Bronchial epithelial cell (primary cell): ENCODE results near the gene LRRC1. TPM values are rescaled to one million over a fixed set of nuclear protein-coding genes. Genes with fewer than 3 reads are reported as not detected.
A peak's percentile ranks its signal among the peaks of the same experiment; 100 is the strongest.

Experiments used
- DNase-seq: peaks from one replicate; pipeline ENCODE4 v3.0.0-alpha.2; 2010; ENCODE audit warnings: low read depth
- FAIRE-seq: peaks from 2 replicates; lab custom pipeline; 2011; peaks lifted over from hg19 to GRCh38; lab: Jason Lieb, UNC
- H3K27me3 ChIP-seq: 2 replicates; pipeline ENCODE4 v1.5.1; 2011; ENCODE audit warnings: low read length; ENCODE audit not compliant: control insufficient read depth, insufficient read depth
- H3K36me3 ChIP-seq: 2 replicates; pipeline ENCODE4 v1.5.1; 2011; ENCODE audit warnings: low read length; ENCODE audit not compliant: control insufficient read depth, insufficient read depth
- H3K4me3 ChIP-seq: 2 replicates; pipeline ENCODE4 v1.5.1; 2011; ENCODE audit warnings: mild to moderate bottlenecking, low read depth, low read length, control low read depth
- total RNA-seq: library from RNA; depleted of rRNA; stranded (reverse); fragments of >200 nt; gene quantifications from 2 replicates; pipeline ENCODE4 v1.2.1, GENCODE V29; 2014
- TF ChIP-seq, protein P1 (sequence below): IDR thresholded peaks from 2 replicates; pipeline ENCODE4 v1.5.1; 2011; ENCODE audit warnings: mild to moderate bottlenecking, moderate library complexity, low read length, control low read depth, inconsistent platforms; ENCODE audit not compliant: insufficient read depth, severe bottlenecking

Gene LRRC1
- total RNA-seq, 1 donor from 2014 or later: 19.7 TPM

DNA sequence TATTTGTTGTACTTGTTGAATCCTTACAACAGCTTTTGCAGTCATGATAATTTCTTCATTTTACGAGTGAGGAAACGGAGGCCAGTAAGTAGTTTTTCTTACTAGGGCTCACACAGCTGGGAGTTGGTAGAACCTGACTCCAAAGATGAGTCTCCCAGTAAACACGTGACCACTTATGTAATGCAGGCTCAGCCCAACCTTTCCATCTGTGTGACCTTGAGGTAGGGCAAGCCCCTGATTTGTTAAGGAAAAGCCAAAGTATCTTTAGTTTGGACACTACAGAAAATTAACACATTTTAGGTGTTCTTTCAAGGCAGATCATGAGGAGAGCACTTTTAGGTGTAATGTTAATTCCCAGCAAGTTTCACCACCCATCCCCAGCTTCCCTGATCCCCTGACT is 111.3 kb downstream of the LRRC1 start:
- no peaks in the 10 kb centered on the region for H3K27me3 ChIP-seq
- TF ChIP-seq, protein P1, sequence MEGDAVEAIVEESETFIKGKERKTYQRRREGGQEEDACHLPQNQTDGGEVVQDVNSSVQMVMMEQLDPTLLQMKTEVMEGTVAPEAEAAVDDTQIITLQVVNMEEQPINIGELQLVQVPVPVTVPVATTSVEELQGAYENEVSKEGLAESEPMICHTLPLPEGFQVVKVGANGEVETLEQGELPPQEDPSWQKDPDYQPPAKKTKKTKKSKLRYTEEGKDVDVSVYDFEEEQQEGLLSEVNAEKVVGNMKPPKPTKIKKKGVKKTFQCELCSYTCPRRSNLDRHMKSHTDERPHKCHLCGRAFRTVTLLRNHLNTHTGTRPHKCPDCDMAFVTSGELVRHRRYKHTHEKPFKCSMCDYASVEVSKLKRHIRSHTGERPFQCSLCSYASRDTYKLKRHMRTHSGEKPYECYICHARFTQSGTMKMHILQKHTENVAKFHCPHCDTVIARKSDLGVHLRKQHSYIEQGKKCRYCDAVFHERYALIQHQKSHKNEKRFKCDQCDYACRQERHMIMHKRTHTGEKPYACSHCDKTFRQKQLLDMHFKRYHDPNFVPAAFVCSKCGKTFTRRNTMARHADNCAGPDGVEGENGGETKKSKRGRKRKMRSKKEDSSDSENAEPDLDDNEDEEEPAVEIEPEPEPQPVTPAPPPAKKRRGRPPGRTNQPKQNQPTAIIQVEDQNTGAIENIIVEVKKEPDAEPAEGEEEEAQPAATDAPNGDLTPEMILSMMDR: no peak
- H3K4me3 ChIP-seq: no peak overlapping the region
- peaks cover 6% of the 10 kb centered on the region for H3K36me3 ChIP-seq
- FAIRE-seq: no peak
- DNase-seq: no peak

DNA sequence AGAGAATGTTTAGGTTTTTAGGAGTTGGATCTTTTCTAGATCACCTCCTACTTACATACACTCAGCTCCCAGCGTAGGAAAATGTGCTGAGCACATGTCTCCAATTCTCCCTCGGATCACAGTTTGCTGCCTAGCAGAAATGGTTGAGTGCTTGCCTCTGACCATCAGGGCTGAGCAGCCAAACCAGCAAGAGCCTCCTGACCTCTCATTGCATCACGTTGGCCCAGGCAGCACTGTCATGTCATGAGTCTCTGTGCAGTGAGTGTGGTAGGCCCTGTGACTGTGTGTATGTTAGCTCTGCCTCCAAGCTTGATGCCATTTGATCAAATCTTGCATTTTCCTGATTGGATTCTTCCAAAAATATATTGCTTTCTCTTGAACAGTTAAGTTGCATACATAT is 112.0 kb downstream of the LRRC1 start:
- Histone ChIP-seq H3K4me3 (no peak overlapping the region), H3K36me3 (peaks cover 6% of the 10 kb centered on the region), H3K27me3 (no peaks in the 10 kb centered on the region)
- FAIRE-seq (peak; percentile 66), DNase-seq (no peak)
- TF ChIP-seq, protein P1: no peak

DNA sequence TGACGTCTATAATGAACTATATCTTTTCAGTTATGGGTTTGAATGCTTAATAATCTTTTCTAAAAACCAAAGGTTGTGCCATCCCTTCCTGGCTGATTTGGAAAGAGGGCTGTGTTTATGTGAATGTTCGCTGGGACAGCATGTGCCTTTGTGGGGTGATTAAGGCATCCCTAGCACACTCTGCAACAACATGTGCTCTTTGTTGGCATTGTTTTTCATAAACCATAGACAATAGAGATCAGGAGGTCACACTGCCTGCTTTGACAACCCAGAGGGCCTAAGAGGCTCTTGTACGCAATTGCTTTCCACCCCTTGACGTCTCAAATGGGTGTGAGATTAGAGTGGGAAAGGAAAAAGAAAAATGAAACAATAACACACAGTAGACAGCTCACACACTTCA is 116.0 kb downstream of the LRRC1 start:
- DNase-seq (no peak), FAIRE-seq (no peak)
- TF ChIP-seq, protein P1: no peak
- Histone ChIP-seq H3K27me3 (no peaks in the 10 kb centered on the region), H3K36me3 (peaks cover 3% of the 10 kb centered on the region), H3K4me3 (no peak overlapping the region)

DNA sequence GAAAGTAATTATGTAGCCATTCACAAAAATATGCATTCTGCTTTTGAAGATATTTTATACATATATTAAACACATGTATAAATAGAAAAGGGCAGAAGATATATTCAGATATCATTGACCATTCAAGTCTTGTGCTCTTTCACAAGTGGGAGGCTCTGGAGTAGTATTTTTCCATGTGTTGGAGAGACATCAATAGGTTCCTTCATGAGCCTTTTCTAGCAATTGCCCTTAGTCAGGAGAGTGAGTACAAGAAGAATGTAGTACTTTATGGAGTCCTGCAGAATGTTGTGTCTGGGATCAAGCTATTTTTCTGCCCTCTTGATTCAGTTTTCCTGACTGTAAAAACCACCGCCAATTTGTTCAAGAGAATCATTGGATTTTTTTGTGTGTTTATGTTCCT is 117.9 kb downstream of the LRRC1 start:
- TF ChIP-seq, protein P1: no peak
- H3K27me3 ChIP-seq: no peaks in the 10 kb centered on the region
- H3K4me3 ChIP-seq: no peak overlapping the region
- peaks cover 2% of the 10 kb centered on the region for H3K36me3 ChIP-seq
- FAIRE-seq: no peak
- no peak for DNase-seq

DNA sequence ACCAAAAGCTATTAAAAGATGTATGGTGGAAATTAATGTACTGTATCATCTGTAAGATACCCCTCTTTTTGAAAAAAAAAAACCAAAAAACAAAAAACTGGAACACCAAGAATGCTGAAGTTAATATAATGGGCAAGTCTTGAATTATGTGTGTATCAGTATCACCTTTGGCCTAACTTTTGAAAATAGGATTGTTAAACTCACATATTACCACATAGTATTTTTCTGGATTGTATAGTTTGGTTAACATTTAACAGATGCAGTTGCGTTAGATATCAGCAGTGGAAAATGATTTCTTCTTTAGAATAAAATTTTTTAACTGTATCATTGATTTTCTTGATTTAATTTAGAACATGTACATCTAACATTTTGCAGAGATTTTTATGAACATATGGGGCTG is 118.5 kb downstream of the LRRC1 start:
- DNase-seq: no peak
- Histone ChIP-seq H3K27me3 (no peaks in the 10 kb centered on the region), H3K4me3 (no peak overlapping the region), H3K36me3 (peaks cover 2% of the 10 kb centered on the region)
- TF ChIP-seq, protein P1: no peak
- no peak for FAIRE-seq

DNA sequence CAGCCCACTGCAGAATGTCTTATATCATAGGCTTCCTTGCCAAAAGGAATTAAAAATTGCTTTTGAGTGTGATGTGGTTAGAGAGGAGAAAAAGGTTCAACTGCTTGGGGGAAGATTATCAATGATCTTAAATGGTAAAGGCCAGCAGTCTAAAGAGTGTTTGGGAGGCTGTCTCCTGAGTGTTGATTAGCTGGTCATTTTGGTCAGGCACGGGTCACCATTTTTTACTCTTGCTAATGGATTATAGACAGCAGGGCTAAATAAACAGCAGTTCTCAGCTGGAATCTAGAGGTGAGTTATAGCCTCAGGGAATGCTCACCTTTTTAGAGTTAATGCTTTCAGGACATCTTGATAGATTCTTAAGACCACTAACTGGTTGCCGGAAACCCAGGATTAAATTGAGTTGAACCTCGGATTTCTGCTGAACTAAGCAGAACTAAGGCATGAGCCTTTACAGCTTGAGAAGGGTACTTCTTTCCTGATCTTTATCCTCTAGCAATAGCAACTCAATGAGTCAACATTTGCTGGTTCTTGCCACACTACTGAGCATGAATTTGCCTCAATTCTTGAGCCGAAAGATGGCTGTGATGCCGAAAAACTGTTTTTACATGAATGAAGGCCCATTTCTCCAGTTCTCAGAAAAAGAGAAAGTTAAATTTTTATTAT is 120.4 kb downstream of the LRRC1 start:
- TF ChIP-seq, protein P1: no peak
- peaks cover 4% of the 10 kb centered on the region for H3K36me3 ChIP-seq
- DNase-seq (no peak), FAIRE-seq (peak; percentile 13)
- H3K27me3 ChIP-seq: no peaks in the 10 kb centered on the region
- H3K4me3 ChIP-seq: no peak overlapping the region
